HCT116 (cell line): Measurements from ENCODE around the gene RNF152. TPM values are rescaled to one million over a fixed set of nuclear protein-coding genes. Genes with fewer than 3 reads are reported as not detected.

Experiments
- ATAC-seq: fragments of 200-7000 bp; cut with Tn5 transposase; 2 replicates; pipeline ENCODE4 v1.9.1; 2020; ENCODE audit warnings: mild to moderate bottlenecking, moderate library complexity
- BruUV-seq: library from RNA; stranded (reverse); fragments of 400-500 nt; replicated peaks from 2 replicates; lab custom pipeline; 2021; lab: Mats Ljungman, UMichigan
- CTCF ChIA-PET: fragments of 300-600 bp; sonication (Branson Sonifier 250); formaldehyde crosslinking; loops from one replicate; lab custom pipeline; 2021; ENCODE audit warnings: antibody characterized with exemption; lab: Charles Lee
- POLR2A ChIA-PET: fragments of 300-600, 350-600 bp; sonication (Branson Sonifier 250); formaldehyde crosslinking; loops from one replicate; lab custom pipeline; 2021; ENCODE audit warnings: antibody characterized with exemption; lab: Charles Lee
- RAD21 ChIA-PET, 2 experiments: fragments of 300-600 bp; sonication (Branson Sonifier 250); formaldehyde crosslinking; loops; one replicate each; lab custom pipeline; 2023; ENCODE audit warnings: low total read pairs in 2 of 2; ENCODE audit not compliant: uncharacterized antibody in 2 of 2, unreplicated experiment in 2 of 2, low non-redundant PET in 1 of 2; lab: Charles Lee
- DNase-seq: peaks from one replicate; pipeline ENCODE4 v3.0.0-alpha.2; 2010; ENCODE audit warnings: low read depth, low spot score
- H2AFZ ChIP-seq: fragments of 200-600 bp; shearing (Covaris generic), sonication (generic); 2 replicates; pipeline ENCODE4 v1.6.1; 2017; ENCODE audit warnings: low read depth, mixed run types, mixed read lengths, antibody characterized with exemption, low read length; ENCODE audit not compliant: poor library complexity, severe bottlenecking
- H3K27ac ChIP-seq: 2 replicates; pipeline ENCODE4 v1.5.1; 2012; ENCODE audit warnings: low read depth, low read length
- H3K27me3 ChIP-seq: fragments of 200-600 bp; sonication (generic); 2 replicates; pipeline ENCODE4 v1.6.1; 2016; ENCODE audit warnings: mixed run types, low read length, mixed read lengths; ENCODE audit not compliant: insufficient read depth
- H3K36me3 ChIP-seq, 2 experiments: fragments of 200-500 bp in 1 of 2; fragments of 200-600 bp in 1 of 2; sonication (Bioruptor generic) in 1 of 2; sonication (generic) in 1 of 2; 2 replicates each; pipeline versions ENCODE4 v1.5.1 to v1.6.1; 2014 to 2016; ENCODE audit warnings: low read length in 2 of 2, inconsistent platforms in 1 of 2, mixed read lengths in 1 of 2, mixed run types in 1 of 2; ENCODE audit not compliant: insufficient read depth in 2 of 2, control insufficient read depth in 1 of 2
- H3K4me1 ChIP-seq, 2 experiments: fragments of 200-600 bp in 1 of 2; sonication (generic) in 1 of 2; 2 replicates each; pipeline versions ENCODE4 v1.5.1 to v1.6.1; 2012 to 2017; ENCODE audit warnings: low read length in 2 of 2, inconsistent platforms in 1 of 2, mild to moderate bottlenecking in 1 of 2, mixed read lengths in 1 of 2, mixed run types in 1 of 2, moderate library complexity in 1 of 2; ENCODE audit not compliant: insufficient read depth in 2 of 2, control insufficient read depth in 1 of 2
- H3K4me2 ChIP-seq: fragments of 200-600 bp; sonication (generic); 2 replicates; pipeline ENCODE4 v1.6.1; 2017; ENCODE audit warnings: mixed run types, low read length, mixed read lengths
- H3K4me3 ChIP-seq, 2 experiments: fragments of 200-600 bp in 1 of 2; sonication (generic) in 1 of 2; replicated peaks in 1 of 2; 2 replicates each; pipeline ENCODE4 v1.5.1; 2011 to 2016; ENCODE audit warnings: low read length in 2 of 2, control low read depth in 1 of 2, low read depth in 1 of 2, mild to moderate bottlenecking in 1 of 2, mixed read lengths in 1 of 2, mixed run types in 1 of 2
- H3K79me2 ChIP-seq: fragments of 200-600 bp; sonication (generic); 2 replicates; pipeline ENCODE4 v1.6.1; 2017; ENCODE audit warnings: mild to moderate bottlenecking, mixed run types, low read length, moderate library complexity, mixed read lengths; ENCODE audit not compliant: insufficient read depth
- H3K9ac ChIP-seq: fragments of 200-600 bp; sonication (generic); 2 replicates; pipeline ENCODE4 v1.6.1; 2016; ENCODE audit warnings: low read length, mixed read lengths
- H3K9me2 ChIP-seq: fragments of 200-600 bp; sonication (generic), shearing (Covaris generic); 2 replicates; pipeline ENCODE4 v1.6.1; 2017; ENCODE audit warnings: mixed run types, mild to moderate bottlenecking, moderate library complexity; ENCODE audit not compliant: insufficient read depth
- H3K9me3 ChIP-seq, 2 experiments: fragments of 200-500 bp in 1 of 2; fragments of 200-600 bp in 1 of 2; sonication (Bioruptor generic) in 1 of 2; sonication (generic) in 1 of 2; 2 replicates each; pipeline ENCODE4 v1.6.1; 2014 to 2017; ENCODE audit warnings: low read length in 2 of 2, mixed read lengths in 2 of 2, inconsistent platforms in 1 of 2, low read depth in 1 of 2, mild to moderate bottlenecking in 1 of 2, mixed run types in 1 of 2, moderate library complexity in 1 of 2; ENCODE audit not compliant: control insufficient read depth in 1 of 2, insufficient read depth in 1 of 2
- H4K20me1 ChIP-seq: fragments of 200-600 bp; sonication (generic), shearing (Covaris generic); 2 replicates; pipeline ENCODE4 v1.6.1; 2017; ENCODE audit warnings: mixed run types, mild to moderate bottlenecking, moderate library complexity; ENCODE audit not compliant: insufficient read depth
- ATF3 ChIP-seq: IDR thresholded peaks from 2 replicates; pipeline ENCODE4 v1.6.1; 2012
- EZH2phosphoT487 ChIP-seq: fragments of 200-600 bp; IDR thresholded peaks from 2 replicates; pipeline ENCODE4 v1.6.1; 2018; ENCODE audit warnings: antibody characterized with exemption, borderline replicate concordance
- POLR2A ChIP-seq: IDR thresholded peaks from 2 replicates; pipeline ENCODE4 v1.7.0; 2011; ENCODE audit warnings: borderline replicate concordance; ENCODE audit not compliant: insufficient read depth, insufficient read length; ENCODE audit errors: extremely low read depth
- SIN3A ChIP-seq: IDR thresholded peaks from 2 replicates; pipeline ENCODE4 v1.6.1; 2012; ENCODE audit warnings: low read depth
- SP1 ChIP-seq: IDR thresholded peaks from 2 replicates; pipeline ENCODE4 v1.6.1; 2012; ENCODE audit warnings: low read depth
- TCF7L2 ChIP-seq: IDR thresholded peaks from 2 replicates; pipeline ENCODE4 v1.7.0; 2011; ENCODE audit warnings: borderline replicate concordance, inconsistent platforms; ENCODE audit not compliant: insufficient read depth, insufficient read length; ENCODE audit errors: extremely low read depth
- YY1 ChIP-seq: IDR thresholded peaks from 2 replicates; pipeline ENCODE4 v1.6.1; 2011; ENCODE audit warnings: low read length, low read depth, moderate library complexity, mild to moderate bottlenecking; ENCODE audit not compliant: insufficient replicate concordance; ENCODE audit errors: extremely low read depth
- intact Hi-C: fragments of 100-400 bp; cut with micrococcal nuclease; formaldehyde crosslinking; loops from 2 replicates; pipeline ENCODE4 v1.10.0; 2022
- total RNA-seq: library from RNA; stranded (reverse); gene quantifications from one replicate; pipeline ENCODE4 v1.2.1, GENCODE V29; 2021; ENCODE audit not compliant: unreplicated experiment
- TF ChIP-seq, protein P1 (sequence below): IDR thresholded peaks from 2 replicates; pipeline ENCODE4 v1.6.1; 2012; ENCODE audit warnings: low read depth
- TF ChIP-seq, protein P2 (sequence below), 3 experiments: fragments of 200-600 bp in 1 of 3; sonication (generic) in 1 of 3; IDR thresholded peaks in 2 of 3; conservative IDR thresholded peaks in 1 of 3; 2 replicates each; pipeline ENCODE4 v1.5.1; 2012 to 2017; ENCODE audit warnings: low read depth in 2 of 3, low read length in 2 of 3, antibody characterized with exemption in 1 of 3, borderline replicate concordance in 1 of 3, control low read depth in 1 of 3, mild to moderate bottlenecking in 1 of 3, mixed read lengths in 1 of 3, mixed run types in 1 of 3, moderate library complexity in 1 of 3; ENCODE audit not compliant: insufficient read depth in 1 of 3

RNF152 gene
- total RNA-seq, 1 experiment from 2014 or later = 0.47 TPM

DNA sequence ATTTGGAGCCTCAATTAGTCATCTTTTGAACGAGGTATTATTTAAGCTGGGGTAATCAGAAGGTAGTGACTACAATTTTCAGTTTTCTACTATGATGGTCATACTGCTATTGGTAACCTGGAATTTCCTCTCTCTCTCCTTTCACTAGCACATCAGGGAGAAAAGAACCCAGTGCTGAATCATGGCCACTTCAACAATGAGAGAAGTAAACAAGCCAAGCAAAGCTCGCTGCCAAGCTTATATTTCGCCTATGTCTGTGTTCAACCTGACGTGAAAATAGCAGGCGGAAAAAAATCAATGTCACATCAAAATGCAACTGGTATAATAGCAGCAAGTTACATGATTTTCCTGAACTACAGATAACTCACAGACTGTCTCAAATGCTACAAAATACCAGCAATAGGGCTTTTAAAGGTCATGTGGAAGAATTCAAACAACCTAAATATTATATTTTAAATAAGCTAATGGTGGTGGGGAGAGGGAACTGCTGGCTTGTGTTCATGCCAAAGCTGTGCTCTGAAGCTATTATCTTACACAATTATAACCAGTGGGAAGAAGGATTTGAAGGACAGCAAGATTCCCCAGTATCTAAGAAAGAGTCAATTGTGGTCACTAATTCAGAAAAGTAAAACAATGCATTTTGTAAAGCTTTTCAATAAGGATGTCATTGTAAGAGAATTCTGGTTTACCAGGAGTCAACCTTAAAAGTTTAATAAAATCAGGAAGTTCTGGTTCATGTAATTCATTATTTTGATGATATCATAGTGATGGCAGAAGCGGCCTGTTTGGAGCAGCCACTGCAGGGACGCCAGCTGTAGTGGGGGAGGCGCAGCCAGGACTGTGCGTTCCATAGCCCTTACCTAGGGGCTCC, 38.0 kb downstream of the RNF152 start:
- Histone ChIP-seq H3K4me3 (no peak overlapping the region), H2AFZ (no peak overlapping the region), H3K4me2 (no peak overlapping the region), H3K27me3 (0 out of 2 replicates have a peak, but pooled peaks cover 7% of the 10 kb centered on the region), H3K9me3 (no peaks in the 10 kb centered on the region), H3K9ac (no peak overlapping the region), H3K9me2 (no peaks in the 10 kb centered on the region), H3K27ac (no peak overlapping the region), H3K36me3 (no peaks in the 10 kb centered on the region), H3K4me1 (no peaks in the 10 kb centered on the region), H3K79me2 (no peaks in the 10 kb centered on the region), H4K20me1 (no peaks in the 10 kb centered on the region)
- no TSS peak for BruUV-seq
- TF ChIP-seq POLR2A = no peak
- TF ChIP-seq SIN3A = no peak
- TF ChIP-seq ATF3 = no peak
- TF ChIP-seq, protein P1, sequence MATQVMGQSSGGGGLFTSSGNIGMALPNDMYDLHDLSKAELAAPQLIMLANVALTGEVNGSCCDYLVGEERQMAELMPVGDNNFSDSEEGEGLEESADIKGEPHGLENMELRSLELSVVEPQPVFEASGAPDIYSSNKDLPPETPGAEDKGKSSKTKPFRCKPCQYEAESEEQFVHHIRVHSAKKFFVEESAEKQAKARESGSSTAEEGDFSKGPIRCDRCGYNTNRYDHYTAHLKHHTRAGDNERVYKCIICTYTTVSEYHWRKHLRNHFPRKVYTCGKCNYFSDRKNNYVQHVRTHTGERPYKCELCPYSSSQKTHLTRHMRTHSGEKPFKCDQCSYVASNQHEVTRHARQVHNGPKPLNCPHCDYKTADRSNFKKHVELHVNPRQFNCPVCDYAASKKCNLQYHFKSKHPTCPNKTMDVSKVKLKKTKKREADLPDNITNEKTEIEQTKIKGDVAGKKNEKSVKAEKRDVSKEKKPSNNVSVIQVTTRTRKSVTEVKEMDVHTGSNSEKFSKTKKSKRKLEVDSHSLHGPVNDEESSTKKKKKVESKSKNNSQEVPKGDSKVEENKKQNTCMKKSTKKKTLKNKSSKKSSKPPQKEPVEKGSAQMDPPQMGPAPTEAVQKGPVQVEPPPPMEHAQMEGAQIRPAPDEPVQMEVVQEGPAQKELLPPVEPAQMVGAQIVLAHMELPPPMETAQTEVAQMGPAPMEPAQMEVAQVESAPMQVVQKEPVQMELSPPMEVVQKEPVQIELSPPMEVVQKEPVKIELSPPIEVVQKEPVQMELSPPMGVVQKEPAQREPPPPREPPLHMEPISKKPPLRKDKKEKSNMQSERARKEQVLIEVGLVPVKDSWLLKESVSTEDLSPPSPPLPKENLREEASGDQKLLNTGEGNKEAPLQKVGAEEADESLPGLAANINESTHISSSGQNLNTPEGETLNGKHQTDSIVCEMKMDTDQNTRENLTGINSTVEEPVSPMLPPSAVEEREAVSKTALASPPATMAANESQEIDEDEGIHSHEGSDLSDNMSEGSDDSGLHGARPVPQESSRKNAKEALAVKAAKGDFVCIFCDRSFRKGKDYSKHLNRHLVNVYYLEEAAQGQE = no peak
- no peak for TF ChIP-seq EZH2phosphoT487
- no peak for TF ChIP-seq SP1
- TF ChIP-seq, protein P2, sequence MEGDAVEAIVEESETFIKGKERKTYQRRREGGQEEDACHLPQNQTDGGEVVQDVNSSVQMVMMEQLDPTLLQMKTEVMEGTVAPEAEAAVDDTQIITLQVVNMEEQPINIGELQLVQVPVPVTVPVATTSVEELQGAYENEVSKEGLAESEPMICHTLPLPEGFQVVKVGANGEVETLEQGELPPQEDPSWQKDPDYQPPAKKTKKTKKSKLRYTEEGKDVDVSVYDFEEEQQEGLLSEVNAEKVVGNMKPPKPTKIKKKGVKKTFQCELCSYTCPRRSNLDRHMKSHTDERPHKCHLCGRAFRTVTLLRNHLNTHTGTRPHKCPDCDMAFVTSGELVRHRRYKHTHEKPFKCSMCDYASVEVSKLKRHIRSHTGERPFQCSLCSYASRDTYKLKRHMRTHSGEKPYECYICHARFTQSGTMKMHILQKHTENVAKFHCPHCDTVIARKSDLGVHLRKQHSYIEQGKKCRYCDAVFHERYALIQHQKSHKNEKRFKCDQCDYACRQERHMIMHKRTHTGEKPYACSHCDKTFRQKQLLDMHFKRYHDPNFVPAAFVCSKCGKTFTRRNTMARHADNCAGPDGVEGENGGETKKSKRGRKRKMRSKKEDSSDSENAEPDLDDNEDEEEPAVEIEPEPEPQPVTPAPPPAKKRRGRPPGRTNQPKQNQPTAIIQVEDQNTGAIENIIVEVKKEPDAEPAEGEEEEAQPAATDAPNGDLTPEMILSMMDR (IDR thresholded peaks at IDR 0.05 in 2 of 3, conservative IDR thresholded peaks at IDR 0.05 in 1 of 3; ENCODE audit: borderline replicate concordance in 1 of 3, insufficient read depth in 1 of 3, low read depth in 2 of 3, low read length in 2 of 3) = no peak
- no peak for TF ChIP-seq YY1
- no peak for TF ChIP-seq TCF7L2
- intact Hi-C loops = no loop called here
- ATAC-seq (no peak), DNase-seq (no peak)
- POLR2A ChIA-PET = no interaction called here
- RAD21 ChIA-PET = no interaction called here
- CTCF ChIA-PET = no interaction called here
